Measurements from ENCODE around the gene CDC27. TPM values are rescaled to one million over a fixed set of nuclear protein-coding genes. Genes with fewer than 3 reads are reported as not detected.
"Not testable (repeated sequence)": the region's sequence is repeated elsewhere in the genome, so short reads cannot be mapped to it uniquely, and the experiment has no call there.

The CDC27 gene
- total and polyA plus RNA-seq, 2 of the 4 experiments (the other 2 are of a cell fraction) = 47.7 to 190 TPM

GRCh38 chr17:47166854-47167253, 22.2 kb downstream of the CDC27 start:
- H2AK5ac ChIP-seq (ENCODE audit: low read depth, low read length); H3K4ac ChIP-seq (ENCODE audit: low read depth, low read length); dilution Hi-C loops (cut with HindIII; ENCODE audit: low sequenced_read_pairs, unreplicated experiment); H3K9me1 ChIP-seq (ENCODE audit: insufficient read depth, low read length); H3K18ac ChIP-seq (ENCODE audit: low read depth, low read length); H3K4me2 ChIP-seq (ENCODE audit: low read depth, low read length); H2BK15ac ChIP-seq (ENCODE audit: low read depth, low read length); H2BK5ac ChIP-seq (ENCODE audit: low read depth, low read length, poor library complexity, severe bottlenecking); POLR2A ChIA-PET (ENCODE audit: unreplicated experiment); H3K4me1 ChIP-seq (ENCODE audit: control insufficient read depth, insufficient read depth, low read length); H3K9ac ChIP-seq (ENCODE audit: low read depth, low read length); H4K5ac ChIP-seq (ENCODE audit: low read depth, low read length); BruUV-seq (replicated peaks); DNase-seq; H3K27me3 ChIP-seq (ENCODE audit: control insufficient read depth, insufficient read depth, low read length); intact Hi-C loops (cut with micrococcal nuclease); H2AK9ac ChIP-seq (replicated peaks; ENCODE audit: low read depth, low read length, poor library complexity); H2BK20ac ChIP-seq (ENCODE audit: low read depth, low read length); CTCF ChIA-PET; H2BK120ac ChIP-seq (ENCODE audit: low read depth, low read length); H4K8ac ChIP-seq (ENCODE audit: low read depth in 2 of 2, low read length in 2 of 2); H4K91ac ChIP-seq (ENCODE audit: insufficient read depth, low read depth, low read length); H3K23ac ChIP-seq (ENCODE audit: low read depth, low read length); H2AFZ ChIP-seq (replicated peaks; ENCODE audit: low read length, poor library complexity); H3K9me3 ChIP-seq (ENCODE audit: control insufficient read depth, insufficient read depth, low read length); H3K56ac ChIP-seq (ENCODE audit: extremely low read depth, insufficient read depth, low read length); H3K14ac ChIP-seq (replicated peaks; ENCODE audit: low read depth, low read length); H3K4me3 ChIP-seq (ENCODE audit: insufficient read depth, low read depth, low read length); ATAC-seq (ENCODE audit: low read depth); H3K27ac ChIP-seq (ENCODE audit: insufficient read depth, low read length): not testable (repeated sequence)
- in situ Hi-C loops (cut with MboI; ENCODE audit: low sequenced_read_pairs) = loop anchor here (25.0 kb wide), 1 partner anchor 445 kb away; no protein-coding TSS in a partner anchor
- Histone ChIP-seq H3K36me3 (ENCODE audit: control insufficient read depth, insufficient read depth, low read length) (peaks cover 26% of the 10 kb centered on the region), H3K79me1 (ENCODE audit: low read depth in 1 of 2, low read length in 2 of 2) (peaks cover 21 to 34% of the 10 kb centered on the region in 2 experiments), H4K20me1 (ENCODE audit: insufficient read depth, low read length) (peaks cover 12% of the 10 kb centered on the region; the same call in 1 of the 2 replicates)
- WGBS, 2 experiments (ENCODE audit: extremely low coverage in 2 of 2, insufficient read length in 1 of 2) = 100% methylated on average over 2 of the region's 5 CpGs; no CpG with 5 or more reads in 1 of the 2 experiments
